EH (cell line): ENCODE data around the gene SUMO3.
"Not testable (repeated sequence)": the region's sequence is repeated elsewhere in the genome, so short reads cannot be mapped to it uniquely, and the experiment has no call there.

Experiments
- DNase-seq: peaks from one replicate; pipeline ENCODE4 v3.0.0-alpha.2; 2015; ENCODE audit warnings: low read depth

Gene SUMO3

DNA sequence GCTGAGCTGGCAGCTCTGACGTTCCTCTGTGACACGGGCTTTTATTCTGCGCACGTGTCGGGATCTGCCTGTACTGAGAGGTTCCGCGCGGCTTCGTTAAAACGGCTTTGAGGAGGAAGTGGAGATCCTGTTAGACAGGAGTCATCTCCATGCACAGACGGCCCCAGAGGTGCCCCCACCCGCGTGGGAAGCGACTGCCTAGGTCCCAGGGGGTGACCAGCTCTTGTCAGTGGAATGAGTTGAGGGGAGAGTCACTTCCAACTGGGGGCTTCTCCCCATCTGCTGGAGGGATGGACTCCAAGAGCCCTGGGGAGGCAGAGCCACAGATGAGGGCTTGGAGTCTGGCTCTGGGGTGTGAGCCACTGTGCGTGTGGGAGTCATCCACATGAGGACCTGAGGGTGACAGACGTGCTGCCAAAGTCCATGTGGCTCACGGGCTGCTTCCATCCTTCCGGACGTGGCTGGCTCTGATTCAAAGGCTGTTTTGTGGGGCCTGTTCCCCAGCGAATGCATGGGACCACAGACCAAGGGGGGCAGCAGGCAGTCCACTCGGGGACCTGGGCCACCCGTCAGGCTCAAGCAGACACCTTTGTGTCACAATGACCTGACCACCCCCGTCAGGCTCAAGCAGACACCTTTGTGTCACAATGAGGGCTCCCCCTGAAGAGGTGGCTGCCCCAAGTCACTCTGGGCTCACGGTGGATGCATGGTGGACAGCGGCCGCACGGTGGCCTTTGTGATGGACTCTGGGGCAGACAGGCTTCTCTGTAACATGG lies 28.8 kb upstream of the SUMO3 start:
- peak; percentile 62 for DNase-seq

DNA sequence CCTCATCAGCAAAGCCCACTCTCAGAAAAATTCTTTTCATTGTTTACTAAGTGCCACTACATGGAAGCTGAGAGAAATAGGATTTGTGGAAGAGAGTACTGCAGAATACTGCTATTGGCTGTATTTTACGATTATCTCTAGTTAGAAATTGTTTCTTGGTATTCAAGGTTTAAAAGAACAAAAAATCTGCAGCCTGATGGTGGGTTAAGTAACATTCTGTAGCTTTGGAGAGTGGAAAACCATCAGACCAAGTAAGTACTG lies 28.3 kb upstream of the SUMO3 start:
- no peak for DNase-seq

DNA sequence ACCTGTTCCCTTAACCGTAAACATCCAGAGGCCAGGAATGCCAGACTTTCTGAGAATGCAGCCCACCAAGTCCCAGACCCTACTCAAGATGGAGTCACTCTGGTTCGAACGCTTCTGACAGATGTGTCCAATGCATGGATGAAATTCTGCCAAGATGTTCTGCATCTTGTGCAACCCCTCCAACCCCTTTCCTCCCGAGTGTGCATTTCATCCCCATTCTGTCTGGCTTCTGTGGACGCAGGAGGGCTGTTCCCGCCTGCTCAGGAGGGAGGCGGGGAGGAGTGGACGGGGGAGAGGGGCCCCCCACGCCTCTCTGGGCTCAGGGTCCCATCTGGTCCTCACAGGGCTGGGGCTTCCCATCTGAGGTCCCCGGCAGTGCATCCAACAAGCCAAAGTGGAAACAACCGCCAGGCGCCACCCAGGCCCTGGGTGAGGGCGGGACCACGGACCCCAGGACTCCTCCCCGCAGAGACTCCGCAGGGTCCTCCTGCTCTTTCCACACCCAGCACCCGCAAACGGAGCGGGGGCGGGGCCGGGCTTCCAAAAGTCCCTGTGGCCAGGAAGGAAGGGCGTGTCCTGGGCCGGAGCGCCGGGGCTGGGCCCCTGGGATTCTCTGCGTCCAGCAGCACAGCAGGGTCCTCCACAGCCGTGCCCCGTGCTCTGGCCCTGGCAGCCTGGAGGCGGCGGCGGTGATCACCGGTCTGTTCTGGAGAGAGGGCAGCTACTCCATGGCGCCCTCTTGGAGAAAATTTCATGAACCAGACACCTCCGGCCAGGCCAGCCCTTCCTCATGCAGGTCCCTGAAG lies 27.8 kb upstream of the SUMO3 start:
- peak; percentile 61 for DNase-seq

DNA sequence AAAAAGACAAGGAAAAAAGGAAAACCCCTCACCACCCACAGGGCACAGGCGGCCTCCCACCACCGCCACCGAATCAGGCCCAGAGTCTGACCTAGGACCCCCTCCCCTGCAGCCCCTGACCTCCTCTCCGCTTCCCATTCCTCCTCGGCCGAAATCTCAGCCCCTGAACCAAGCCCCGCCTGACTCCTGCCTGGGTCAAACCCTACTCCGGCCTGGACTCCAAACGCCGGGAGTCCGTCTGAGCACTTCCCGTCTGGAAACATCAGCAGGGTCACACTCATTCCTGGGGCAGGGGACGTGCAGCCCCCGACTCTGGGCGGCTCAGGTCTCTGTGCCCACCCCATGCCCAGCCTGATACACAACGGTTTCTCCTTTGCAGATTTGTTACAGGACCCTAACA lies 26.4 kb upstream of the SUMO3 start:
- no peak for DNase-seq

DNA sequence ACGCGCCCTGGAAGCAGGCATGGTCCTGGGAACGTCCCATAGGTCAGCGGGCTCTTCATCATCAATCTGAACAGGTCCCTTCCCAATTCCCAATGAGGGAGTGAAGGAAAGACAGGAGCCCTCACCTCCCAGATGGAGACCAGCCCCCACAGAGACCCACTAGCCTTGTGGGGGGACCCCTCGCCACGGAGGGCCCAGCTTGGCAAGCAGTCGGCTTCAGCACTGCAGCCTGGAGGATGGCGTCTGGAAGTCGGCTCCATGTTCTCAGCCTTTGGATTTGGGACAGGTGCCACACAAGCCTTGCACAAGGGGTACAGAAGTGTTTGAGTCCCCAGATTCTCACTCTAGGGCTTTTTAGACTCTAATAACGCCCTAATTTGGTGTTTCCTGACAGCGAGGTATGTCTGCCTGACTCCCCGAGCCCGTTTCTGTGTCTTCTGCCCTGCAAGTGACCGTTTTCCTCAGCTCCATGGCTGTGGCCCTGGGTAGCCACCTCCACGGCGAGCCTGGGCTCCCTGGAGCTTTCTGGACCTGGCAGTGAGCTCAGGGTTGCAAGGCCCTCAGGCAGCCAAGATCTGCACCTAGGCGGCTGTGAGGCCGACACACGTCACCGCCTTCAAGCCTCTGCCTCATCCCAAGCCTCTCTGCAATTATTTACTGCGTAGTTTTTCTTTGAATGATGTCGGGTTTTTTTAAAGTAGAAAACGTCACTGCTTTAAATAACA lies 25.0 kb upstream of the SUMO3 start:
- DNase-seq: no peak

DNA sequence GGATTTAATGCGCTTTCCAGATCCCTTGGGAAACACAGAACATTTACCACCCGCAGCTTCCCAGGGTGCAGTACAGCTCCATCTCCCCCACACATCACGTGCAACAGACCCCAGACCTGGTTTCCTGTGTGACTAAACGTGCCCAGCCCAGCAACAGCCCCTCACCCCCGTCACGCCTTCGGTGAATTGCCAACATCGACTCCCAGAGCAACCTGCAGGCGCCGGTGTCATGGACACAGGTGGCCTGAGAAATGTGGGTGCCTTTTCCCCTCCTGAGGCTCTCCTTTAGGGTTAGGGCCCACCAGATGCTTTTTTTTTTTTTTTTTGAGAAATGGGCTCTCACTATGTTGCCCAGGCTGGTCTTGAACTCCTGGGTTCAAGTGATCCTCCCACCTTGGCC lies 24.2 kb upstream of the SUMO3 start:
- DNase-seq: no peak

DNA sequence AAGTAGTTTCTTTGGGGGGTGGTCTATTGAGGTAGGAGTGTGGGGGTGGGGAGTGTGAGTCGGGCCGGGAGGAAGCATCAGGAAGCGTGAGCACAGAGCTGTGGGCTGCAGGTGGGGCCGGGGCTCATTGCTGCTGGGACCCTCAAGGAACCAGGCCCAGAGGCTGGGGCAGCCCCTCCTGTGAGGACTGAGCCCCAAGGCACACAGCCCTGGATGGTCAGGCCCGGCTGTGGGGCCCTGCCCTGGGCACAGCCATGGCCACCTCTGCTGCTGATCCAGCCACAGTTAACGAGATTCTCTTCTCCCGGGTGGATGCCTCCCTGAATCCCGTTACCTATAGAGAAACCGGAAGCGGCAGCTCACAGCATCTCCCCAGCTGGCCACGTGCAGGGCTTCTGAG lies 22.9 kb upstream of the SUMO3 start:
- no peak for DNase-seq

DNA sequence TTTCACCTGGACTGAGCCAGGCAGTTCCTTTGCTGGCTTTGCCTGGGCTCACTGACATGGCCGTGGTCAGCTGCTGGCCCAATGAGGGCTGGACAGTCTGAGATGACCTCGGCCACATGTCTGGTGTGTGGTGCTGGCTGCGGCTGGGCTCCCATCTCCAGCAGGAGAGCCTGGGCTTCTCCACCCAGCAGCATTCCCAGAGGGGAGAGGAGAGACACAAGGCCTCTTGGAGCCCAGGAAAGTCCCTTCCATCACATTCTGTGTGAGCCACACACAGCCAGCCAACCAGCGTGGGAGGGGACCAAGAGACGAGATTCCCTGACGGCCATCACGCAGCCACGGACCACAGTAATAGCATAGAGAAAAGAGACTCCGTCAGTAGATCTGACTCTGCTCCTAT lies 21.1 kb upstream of the SUMO3 start:
- no peak for DNase-seq

DNA sequence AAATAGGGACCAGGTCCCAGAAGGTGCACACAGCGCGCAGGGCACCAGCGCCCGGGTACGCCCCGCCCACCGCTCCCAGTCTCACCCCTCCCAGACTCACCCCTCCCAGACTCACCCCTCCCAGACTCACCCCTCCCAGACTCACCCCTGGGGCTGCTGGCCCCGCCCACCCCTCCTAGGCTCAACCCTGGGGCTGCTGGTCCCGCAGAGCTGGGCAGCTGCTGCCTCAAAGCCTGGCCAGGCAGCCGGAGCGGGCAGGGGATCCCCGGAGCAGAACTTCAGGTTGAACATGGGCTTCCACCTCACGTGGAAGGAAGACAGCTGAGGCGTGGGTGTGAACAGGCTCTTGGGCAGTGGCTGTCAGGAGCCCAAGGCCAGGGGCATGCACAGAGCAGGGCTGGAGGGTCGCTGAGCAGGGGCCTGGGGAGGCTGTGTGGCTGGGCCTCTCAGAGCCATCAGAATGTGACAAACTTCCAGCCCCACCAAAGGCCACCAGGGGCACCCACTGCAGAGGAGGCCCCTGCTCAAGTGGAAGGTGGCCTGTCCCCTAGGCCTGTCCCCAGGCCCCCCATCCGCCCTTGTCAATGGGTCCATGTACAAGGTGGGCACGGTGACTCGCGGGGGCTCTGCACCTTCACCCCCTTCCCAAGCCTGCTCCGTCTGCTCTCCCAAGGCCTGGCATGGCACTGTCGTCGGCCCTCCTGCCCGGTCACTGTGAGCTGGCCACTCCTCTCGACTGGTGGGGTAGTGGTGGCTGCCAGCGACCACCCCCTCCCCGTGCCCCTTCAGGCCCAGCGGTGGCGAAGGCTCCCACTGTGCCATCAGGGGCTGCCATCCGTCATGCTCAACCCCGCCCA lies 20.4 kb upstream of the SUMO3 start:
- DNase-seq: no peak

DNA sequence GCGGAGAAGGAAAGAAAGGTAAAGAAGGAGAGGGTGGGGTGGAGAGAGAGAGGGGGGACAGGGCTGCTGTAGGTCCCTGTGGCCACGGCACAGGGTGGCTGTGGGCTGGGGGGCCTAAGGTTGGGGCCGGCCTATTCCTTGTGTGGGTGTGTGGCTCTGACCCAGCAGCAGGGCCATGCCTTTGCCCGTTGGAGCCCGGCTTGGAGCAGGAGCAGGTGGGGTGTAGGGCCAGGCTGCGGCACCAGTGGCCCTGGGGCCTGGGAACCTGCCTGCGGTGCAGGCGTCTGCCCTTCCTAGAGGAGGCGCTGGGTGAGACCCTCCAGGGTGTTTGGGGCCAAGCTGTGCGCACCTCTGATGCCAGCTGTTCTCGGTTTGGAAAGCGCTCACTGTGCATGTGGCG lies 19.7 kb upstream of the SUMO3 start:
- no peak for DNase-seq

DNA sequence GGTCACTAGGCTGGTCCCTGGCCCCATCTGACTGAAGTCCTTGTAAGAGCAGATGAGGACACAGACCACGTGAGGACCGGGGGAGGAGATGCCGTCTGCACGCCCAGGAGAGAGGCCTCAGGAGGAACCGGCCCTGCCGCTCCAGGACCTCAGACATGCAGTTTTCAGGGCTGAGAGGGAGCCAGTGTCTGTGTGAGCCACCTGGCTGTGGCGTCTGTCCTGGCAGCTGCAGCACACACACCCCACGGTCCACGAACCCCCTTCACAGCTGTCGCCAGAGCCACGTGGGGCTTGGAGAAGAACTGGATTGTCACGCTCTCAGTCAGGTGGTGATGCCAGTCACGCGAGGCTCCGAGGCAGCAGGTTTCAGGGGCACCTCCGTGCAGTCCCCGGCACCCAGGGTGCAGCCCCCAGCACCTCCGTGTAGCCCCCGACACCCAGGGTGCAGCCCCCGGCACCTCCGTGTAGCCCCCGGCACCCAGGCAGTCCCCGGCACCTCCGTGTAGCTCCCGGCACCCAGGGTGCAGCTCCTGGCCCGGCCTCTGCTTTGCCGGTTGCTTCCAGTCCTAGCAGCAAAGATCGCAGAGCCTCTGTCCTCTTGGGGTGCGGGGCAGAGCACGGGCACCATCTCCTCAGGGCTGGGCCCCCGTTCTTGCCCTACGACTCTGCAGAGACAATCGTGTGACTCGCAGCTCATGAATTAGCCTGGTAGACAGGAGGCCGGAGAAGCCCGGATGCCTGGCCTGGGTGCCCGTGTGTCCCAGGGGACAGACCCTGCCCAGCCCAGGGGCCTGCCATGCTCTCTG lies 19.0 kb upstream of the SUMO3 start:
- peak; percentile 48 for DNase-seq

DNA sequence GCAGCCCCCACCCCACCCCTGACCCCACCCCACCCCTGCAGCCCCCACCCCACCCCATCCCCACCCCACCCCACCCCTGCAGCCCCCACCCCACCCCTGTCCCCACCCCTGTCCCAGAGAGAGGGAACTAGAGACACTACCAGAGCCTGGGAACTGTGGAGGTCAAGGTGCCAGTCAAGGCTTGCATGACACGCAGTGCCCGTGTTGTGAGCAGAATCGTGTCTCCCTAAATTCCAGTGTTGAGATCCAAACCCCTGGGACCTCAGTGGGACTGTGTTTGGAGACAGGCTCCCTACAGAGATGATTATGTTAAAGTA lies 18.4 kb upstream of the SUMO3 start:
- no peak for DNase-seq

DNA sequence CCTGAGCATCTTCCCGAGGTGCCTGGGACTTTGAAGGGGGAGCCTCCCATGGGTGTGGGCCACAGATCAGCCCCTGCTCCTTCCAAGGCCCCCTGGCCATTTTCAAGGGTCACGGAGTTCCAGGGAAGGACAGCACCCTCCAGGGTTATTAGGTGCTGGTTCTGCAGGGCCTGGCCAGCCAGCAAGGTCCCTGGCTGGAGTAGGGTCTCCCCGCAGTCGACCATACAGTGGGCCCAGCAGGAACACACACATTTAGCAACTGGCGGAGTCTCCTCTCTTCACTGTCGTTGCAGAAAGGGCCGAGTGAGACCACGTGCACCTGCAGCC lies 17.7 kb upstream of the SUMO3 start:
- no peak for DNase-seq

DNA sequence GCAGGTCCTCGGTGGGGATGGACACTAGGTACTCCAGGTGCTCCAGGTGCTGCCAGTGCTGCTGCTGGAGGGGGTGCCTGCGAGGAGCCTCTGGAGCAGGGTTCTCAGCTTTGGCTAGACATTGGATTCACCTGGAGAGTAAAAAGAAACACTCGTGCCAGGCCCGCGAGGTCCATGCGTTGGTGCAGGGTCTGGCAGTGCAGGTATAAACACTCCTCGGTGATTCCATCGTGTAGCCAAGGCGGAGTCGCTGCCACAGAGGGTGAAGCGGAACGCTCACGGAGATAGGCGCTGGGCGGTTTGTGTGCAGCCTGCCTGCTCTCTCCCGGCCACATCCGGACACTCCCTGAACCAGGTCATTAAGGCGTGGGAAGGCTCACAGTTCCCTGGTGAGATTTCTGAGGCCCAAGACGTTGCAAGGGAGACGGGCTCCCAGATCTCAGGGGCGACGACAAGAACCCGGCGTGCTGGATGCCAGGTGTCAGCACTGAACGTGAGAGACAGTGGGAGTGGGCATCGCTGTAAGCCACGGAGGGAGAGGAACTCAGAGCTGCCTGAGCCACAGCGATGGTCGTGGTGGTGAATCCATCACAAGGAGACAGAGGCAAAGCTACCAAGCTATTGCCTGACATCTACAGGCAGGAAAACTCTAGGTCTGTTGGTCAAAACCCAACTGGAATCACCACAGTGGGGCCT lies 17.2 kb upstream of the SUMO3 start:
- no peak for DNase-seq

DNA sequence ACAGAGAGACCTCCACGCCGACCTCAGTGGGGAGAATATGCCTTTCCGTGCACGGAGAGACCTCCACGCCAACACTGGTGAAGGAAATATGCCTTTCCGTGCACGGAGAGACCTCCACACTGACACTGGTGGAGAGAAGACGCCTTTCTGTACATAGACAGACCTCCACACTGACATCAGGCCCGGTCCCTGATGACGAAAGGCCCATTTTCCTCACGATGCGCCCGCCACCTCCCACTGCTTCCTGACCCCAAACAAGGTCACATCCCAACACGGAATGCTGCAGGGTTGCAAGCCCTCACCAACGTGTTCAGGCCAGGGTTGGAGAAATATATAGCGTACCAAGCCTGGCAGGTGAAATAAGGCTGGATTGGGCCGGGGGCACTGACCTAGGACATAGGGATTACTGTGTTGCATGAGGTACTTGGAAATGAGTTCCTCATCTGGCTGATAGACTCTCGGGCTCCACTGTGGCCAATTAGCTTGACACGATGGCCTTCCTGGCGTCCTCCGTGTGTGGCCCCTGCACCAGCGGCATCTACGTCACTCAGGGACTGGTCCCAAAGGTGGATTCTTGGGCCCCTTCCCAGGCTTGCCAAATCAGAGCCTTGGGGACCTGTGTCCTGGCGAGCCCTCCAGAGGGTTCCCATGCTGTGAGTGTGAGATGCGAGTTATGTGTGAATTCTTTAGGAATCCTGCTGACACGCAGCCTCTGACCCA lies 16.5 kb upstream of the SUMO3 start:
- DNase-seq: no peak

DNA sequence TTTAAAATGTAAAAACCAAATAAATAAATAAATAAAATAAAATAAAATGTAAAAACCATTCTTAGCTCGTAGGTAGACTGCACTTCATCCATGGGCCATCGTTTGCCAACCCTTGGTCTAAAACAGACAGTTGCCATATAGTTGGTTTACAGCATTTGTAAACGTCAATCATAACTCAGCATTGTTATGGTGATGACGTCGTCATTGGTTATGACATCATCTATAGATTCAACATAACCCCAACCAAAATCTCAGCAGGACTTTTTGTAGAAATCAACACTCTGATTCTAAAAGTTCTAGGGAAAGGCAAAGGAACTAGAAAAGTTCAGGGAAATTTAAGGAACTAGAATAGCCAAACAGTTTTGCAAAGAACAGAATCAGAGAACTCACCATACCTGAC lies 15.8 kb upstream of the SUMO3 start:
- no peak for DNase-seq

DNA sequence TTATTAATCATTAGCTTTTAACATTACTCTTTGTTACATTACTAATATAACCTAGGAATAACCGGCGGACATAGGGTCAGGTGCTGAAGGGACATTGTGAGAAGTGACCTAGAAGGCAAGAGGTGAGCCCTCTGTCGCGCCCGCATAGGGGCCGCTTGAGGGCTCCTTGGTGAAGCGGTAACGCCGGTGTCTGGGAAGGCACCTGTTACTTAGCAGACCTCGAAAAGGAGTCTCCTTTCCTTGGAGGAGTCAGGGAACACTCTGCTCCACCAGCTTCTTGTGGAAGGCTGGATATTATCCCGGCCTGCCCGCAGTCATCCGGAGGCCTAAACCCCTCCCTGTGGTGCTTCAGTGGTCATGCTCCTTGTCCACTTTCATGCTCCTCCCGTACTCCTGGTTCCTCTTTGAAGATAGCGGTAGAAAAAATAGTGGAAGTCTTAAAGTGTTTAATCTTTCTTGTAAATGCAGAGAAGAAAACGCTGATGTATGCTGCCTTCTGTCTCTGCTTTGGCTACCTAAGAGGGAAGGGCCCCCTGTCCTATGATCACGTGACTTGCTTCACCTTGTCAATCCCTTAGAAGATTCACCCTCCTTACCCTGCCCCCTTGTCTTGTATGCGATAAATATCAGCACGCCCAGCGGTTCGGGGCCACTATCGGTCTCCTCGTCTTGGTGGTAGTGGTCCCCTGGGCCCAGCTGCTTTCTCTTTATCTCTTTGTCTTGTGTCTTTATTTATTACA lies 14.8 kb upstream of the SUMO3 start:
- DNase-seq: not testable (repeated sequence)

DNA sequence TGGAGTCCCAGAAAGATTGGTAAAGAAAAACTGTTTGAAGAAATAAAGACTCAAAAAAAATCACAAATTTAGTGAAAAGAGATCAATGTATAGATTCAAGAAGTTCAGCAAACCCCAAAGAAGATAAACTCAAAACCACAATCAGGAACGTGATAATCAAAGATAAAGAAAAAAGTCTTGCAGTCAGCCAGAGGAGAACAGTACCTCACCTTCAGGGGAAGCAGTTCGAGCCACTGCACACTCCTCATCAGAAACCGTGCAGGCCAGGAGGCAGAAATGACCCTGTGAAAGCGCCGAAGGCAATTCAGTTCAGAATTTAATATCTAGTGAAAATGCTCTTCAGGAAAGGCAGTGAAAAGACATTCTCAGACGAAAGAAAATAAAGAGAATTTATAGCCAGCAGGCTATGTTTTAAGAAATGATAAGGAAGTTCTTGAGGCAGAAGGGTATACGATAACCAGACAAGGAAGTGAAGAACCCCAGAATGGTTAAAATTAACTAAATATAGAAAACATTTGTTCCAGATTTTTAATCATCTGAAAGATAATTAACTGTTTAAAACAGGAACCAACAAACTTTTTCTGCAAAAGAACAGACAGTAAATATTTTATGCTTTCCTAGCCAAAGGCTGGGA lies 13.5 kb upstream of the SUMO3 start:
- no peak for DNase-seq

DNA sequence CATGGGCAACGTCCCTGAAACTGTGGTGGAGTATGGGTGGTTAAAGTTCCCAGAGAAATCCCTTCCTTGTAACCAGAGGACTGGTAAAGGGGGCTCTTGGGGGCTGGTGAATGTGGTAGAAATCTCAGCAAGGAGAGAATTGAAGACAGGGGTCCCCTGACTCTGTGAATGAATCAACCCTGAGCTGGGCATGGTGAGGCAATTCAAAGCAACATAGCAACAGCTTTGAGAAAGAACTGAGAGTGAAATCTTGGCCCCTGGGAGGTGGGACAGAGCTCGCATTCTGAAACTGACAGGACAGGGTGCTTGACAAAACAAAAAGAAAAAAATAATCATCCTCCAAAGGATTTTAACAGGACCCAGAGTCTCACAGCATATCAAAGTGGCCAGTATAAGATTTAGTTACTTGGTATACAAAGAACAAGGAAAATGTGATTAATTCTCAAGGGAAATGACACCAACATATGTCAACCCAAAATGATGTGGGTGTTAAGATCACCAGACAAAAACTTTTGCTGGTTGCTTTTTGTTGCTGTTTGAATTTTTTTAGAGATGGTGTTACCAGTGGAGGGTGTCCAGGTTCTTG lies 11.7 kb upstream of the SUMO3 start:
- DNase-seq: no peak
